Stimulated activated CD4-positive, alpha-beta T cell treated with anti-CD3 and anti-CD28 coated beads, TNF-alpha, amount 100 ng/mL, for 48 hours (primary cell): ENCODE data around the gene TACC2.

Experiments used
- DNase-seq, 3 donors: peaks; one replicate each; pipeline ENCODE4 v3.0.0-alpha.2; 2020; ENCODE audit warnings: low read depth in 3 of 3

Gene TACC2

GRCh38 chr10:122293156-122293960, 304.4 kb downstream of the TACC2 start:
- no peak for DNase-seq

DNA sequence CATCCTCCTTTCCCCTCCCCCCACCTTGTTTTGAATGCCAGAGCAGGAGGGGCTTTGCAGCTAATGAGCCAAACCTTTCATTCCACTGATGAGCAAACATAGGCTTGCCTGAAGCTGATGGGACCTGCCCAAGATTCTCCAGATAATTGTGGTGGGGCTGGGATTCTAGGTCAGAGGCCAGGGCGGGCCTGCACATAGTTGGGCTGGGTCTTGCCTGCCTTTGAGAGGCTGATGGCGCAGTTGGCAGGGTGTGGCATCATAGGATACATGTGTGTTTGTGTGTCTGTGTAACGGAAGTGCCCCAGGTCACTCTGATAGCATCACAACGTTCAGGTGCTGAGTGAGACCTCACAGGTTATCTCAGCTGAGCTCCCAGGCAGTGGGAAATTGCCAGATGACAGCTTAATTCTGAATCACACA, 305.0 kb downstream of the TACC2 start:
- no peak for DNase-seq

- no peak for DNase-seq
Measured at GRCh38 chr10:122294511-122295450, 305.8 kb downstream of the TACC2 start.

DNA sequence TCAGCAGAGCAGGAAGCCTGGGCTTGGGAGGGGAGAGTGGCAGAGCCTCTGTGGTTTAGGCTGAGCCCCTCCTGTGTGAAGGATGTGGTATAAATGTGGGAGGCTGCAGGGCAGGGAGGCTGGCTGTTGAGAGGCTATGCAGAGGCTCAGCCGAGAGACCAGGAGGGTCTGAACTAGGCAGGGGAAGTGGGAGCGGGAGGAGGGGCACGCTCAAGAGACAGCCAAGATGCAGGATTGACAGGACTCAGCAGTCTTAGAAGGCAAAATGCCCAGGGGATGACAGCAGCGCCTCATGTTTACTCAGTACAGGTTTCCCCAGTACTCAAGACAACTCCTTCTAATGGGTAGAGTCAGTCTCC, 306.5 kb downstream of the TACC2 start:
- no peak for DNase-seq

DNA sequence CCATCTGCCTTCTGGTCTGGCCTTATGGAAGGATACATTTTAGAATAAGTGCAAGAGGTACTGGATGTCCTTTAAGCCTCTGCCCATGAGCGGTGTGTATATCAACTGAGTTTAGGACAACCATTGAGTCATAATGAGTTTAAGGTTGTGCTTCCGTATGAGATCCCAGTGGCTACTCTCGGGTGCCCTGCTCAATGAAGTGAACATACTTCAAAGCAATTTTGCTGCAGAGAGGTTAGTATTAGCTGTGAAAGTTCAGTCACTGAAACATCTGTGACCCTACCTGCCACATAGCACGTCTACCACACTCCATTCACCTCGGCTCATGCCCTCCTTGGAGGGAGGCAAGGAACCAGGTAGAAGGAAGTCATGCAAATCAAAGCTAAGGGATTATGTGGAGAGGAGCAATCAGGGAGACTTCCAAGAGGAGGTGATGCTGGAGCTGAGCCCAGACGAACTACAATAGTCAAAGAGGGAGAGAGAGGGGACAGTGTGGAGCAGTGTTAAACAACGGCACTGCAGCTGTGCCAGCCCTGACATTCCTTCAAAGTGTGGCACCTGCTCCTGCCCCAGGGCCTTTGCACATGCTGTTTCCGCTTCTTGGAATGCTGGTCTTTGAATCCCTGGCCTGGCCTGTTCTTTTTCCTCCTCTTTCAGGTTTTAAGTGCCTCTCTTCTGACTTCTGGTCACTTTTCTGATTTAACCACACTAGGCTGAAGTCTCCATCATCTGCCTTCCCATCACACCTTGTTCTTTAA, 307.6 kb downstream of the TACC2 start:
- no peak for DNase-seq

DNA sequence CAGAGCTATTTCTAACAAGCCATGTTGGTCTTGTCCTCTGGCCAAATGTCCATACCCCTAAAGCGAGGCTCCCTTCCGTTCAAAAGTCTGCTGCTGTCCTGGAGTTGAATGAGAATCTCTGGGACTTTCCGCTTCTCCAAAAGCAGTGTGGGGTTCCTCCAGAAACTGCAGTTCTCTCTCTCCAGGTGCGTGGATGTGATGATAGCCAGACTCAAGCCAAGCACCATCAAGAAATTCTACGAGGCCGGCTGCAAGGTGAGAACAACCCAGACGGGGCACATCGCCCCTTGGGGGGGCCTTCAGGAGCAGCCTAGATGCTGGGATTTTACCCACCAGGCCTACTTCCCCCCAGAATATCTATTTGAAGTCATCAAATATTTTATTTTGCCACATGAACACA, 308.6 kb downstream of the TACC2 start:
- no peak for DNase-seq

DNA sequence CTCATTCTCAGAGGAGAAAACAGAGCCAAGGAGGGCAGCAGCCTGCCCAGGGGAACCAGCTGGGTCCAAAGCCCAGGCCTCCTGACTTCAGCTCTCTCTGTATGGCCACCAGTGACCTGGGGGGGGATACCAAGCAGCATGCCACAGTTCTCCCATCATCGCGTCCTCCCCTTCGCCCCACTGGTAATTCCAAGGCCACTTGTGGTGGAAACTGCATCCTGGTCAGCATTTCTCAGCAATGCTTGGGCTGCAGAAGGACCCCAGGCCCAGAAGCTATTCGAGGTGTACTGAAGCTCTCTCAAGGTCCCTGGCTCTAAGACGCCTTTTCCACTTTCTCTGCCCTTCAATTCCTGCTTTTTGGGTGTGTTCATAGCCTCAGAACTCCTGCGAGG, 309.2 kb downstream of the TACC2 start:
- DNase-seq, result no peak

DNA sequence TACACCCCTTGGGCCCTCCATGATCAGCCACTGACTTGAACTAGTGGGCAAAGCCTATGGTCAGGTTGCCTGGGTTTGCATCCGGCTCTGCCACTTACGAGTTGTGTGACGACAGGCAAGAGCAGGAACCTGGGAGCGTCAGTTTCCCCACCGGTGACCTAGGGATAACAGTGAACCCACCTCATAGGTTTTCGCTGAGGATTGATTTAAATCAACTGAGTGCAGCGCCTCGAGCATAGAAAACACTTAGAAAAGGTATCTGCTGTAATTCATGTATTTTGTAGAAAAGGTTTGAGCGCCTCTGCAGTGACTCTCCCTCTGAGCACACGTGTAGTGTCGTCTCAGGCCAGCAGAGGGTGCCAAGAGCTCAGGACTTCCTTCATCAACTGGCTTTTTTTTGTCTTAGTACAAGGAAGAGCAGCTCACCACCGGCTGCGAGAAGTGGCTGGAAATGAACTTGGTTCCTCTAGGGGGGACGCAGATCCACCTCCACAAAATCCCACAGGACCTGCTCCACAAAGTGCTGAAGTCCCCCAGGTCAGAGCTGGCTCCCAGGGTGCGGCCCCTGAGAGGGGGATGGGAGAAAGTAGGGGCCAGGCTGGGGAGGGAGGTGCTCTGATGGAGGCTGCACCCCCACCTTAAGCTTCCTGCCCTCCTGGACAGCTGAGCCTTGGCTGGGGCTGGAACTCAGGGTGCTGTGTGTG, 309.8 kb downstream of the TACC2 start:
- DNase-seq, result peak; percentile 28 to 50 (median 39)

GRCh38 chr10:122299423-122300075, 310.6 kb downstream of the TACC2 start:
- no peak for DNase-seq

DNA sequence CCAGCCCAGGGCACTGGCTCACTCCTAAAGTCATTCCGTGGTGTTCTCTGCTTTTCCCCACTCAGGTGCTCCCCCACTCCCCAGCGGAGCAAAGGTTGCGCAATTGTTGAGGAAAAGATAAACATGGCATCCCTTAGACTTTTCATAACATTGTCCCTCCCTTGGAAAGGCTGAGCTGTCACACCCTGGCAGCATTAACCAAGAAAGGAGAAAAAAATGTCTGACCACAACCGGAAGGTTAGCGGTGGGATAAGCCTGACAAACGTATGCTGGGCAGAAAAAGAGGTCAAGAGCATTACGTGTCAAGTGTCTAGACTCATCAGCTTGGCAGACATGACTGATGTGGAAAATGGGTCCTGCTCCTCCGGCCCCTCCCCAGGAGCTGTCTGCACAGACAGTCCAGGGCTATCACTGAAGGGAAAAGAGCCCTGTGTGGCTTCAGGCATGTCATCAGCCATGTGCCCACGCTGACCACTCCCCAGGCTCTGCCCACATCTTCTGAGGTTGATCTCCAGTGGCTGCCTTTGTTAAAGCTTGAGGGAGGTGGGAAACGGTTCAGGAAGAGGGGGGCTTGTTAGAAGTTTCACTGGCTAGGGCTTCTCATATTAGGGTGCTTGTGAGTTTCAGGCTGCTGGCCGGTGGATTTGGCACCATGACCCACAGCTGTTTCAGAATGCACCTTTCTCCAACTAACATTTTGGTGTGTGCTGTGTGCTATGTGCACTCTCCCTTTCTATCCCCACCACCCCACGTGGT, 312.3 kb downstream of the TACC2 start:
- DNase-seq, result no peak

GRCh38 chr10:122301811-122302115, 312.8 kb downstream of the TACC2 start:
- no peak for DNase-seq

GRCh38 chr10:122302315-122302714, 313.4 kb downstream of the TACC2 start:
- DNase-seq, result no peak

DNA sequence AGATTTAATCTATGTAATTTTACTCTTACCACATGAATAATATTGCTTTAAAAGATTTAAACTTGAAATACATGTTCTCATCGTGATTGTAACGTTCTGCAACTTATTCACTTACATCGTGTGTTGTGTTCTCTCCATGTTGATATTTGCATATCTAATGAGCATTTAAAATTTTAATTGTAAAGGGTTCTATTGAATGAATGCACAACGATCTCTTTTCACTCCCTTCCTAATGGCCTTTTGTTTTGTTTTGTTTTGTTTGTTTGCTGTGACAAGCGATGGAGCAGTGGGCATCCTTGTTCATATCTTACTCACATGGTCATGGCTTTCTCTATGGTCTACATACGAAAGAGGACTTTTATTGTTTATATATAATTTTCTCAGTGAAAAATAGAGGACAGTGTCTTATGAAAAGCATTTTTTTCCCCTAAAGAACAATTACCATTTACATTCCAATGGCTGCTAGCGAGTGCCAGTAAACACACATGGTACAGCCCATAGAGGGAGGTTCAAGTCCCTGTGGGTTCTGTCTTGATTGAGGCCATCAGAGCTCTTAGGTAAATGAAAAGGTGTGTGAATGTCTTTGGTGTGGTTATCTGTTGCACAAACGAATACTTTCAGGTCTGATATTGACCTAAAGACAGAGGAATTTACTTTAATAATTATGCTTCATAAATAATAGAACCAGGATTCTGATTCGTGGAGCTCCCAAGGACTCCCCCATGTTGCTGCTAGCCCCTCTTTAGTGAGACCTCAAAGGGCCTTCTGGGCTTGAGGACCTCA, 314.5 kb downstream of the TACC2 start:
- no peak for DNase-seq
